Lung microvascular endothelial cell (primary cell): ENCODE measurements around the gene ZMYND8. TPM values are rescaled to one million over a fixed set of nuclear protein-coding genes. Genes with fewer than 3 reads are reported as not detected.
"Not testable (repeated sequence)": the region's sequence is repeated elsewhere in the genome, so short reads cannot be mapped to it uniquely, and the experiment has no call there.

Experiments
- DNase-seq, 2 donors: peaks; one replicate each; pipeline versions ENCODE4 v3.0.0 to v3.0.0-alpha.2; 2010; ENCODE audit warnings: low read depth in 2 of 2
- total RNA-seq: library from RNA; depleted of rRNA; stranded (reverse); fragments of >200 nt; gene quantifications from 2 replicates; pipeline ENCODE4 v1.2.1, GENCODE V29; 2014

The ZMYND8 gene
- total RNA-seq, 1 donor from 2014 or later, result 74.8 TPM

- no peak for DNase-seq
Observed at GRCh38 chr20:47311211-47311610, 45.3 kb downstream of the ZMYND8 start.

- DNase-seq, result no peak
Observed at GRCh38 chr20:47310729-47311128, 45.8 kb downstream of the ZMYND8 start.

GRCh38 chr20:47309806-47310426, 46.6 kb downstream of the ZMYND8 start:
- DNase-seq, result no peak

DNA sequence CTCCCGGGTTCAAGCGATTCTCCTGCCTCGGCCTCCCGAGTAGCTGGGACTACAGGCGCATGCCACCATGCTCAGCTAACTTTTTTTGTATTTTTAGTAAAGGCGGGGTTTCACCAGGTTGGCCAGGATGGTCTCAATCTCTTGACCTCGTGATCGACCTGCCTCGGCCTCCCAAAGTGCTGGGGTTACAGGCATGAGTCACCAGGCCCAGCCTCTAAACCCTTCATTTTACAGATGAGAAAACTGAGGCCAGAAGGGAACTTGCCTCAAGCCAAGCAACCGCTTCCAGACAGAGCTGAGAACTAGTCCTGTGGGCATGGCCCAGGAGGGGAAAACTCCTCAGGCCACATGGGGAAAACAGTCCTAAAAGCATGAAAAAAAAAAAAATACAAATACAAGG, 47.1 kb downstream of the ZMYND8 start:
- DNase-seq, result no peak

GRCh38 chr20:47307569-47307968, 48.9 kb downstream of the ZMYND8 start:
- DNase-seq, result not testable (repeated sequence)

DNA sequence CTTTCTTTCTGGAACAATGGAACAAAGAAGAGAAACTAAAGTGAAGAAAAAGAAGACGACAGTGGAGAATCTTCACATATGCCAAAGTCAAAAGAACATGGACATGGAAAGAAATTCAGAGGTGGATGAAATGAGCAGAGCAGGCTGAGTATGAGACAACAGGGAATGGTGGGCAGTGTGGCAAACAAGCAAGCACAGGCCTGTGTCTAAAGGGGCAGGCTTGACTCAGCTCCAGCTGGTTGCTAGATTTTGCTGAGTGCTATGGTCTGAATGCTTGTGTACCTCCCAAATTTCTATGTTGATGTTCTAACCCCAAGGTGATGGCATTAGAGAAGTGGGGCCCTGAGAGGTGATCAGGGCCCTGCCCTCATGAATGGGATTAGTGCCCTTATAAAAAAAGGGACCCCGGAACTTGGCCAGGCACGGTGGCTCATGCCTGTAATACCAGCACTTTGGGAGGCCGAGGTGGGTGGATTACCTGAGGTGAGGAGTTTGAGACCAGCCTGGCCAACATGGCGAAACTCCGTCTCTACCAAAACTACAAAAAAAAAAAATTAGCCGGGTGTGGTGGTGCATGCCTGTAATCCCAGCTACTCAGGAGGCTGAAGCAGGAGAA, 49.6 kb downstream of the ZMYND8 start:
- no peak for DNase-seq

- DNase-seq, result no peak
Observed at GRCh38 chr20:47306095-47306494, 50.4 kb downstream of the ZMYND8 start.

- no peak for DNase-seq
Observed at GRCh38 chr20:47305667-47306066, 50.8 kb downstream of the ZMYND8 start.

GRCh38 chr20:47304287-47304686, 52.2 kb downstream of the ZMYND8 start:
- DNase-seq, result peak; percentile 20 to 62

DNA sequence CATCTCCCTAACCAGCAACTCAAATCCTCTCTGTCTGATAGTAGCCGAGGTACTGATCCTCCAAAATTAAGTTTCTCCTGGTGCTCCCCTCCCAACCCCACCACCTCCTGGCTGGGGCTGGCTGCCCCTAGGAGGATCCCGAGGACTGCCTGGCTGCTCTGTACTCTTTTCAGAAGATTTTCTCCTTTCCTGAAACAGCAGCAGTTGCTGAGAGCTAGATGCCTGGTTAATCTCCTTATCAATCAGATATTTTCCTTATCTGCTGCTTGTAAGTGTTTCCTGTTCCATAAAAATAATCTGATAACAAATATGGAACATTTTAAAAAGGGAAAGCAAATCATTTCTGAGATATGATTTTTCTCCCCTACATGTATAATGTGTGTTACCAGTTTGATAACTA, 52.8 kb downstream of the ZMYND8 start:
- peak in 1 of 2 donors; percentile 17 for DNase-seq

DNA sequence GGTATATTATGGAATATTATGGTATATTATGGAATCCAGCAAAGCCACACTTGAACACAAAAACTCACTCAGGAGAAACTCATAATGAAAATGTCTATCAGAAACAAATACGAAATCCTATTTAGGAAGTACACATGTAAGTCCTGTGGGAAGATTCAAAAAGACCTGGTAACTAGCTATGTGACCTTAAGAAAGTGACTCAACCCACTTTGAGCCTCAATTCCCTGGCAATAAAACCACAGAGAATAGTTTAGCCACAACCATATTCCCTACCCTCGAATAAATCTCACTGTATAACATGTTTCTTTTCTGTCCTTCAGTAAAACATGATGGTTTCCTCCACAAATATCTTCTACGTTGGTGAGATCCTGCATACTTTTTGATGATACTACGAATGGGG, 56.4 kb downstream of the ZMYND8 start:
- no peak for DNase-seq

DNA sequence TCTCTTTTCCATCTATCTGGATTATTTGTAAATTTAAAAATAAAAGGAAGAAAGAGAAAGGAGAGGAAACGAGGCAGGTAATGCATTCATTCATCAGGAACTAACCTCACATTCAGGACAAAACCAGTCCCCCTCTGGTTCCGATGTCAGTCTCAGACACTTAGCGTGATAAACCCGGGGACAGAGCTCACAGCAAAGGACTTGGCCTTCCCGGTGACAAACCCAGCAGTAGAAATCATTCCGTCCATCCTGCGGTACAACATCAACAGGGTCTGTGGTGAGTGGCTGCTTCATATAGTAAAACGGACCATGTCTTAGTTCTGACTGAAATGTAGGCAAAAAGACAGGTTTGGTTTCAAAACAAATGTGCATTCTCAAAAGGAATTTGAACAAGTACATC, 57.9 kb downstream of the ZMYND8 start:
- no peak for DNase-seq

- DNase-seq, result no peak
Observed at GRCh38 chr20:47297746-47298145, 58.8 kb downstream of the ZMYND8 start.

DNA sequence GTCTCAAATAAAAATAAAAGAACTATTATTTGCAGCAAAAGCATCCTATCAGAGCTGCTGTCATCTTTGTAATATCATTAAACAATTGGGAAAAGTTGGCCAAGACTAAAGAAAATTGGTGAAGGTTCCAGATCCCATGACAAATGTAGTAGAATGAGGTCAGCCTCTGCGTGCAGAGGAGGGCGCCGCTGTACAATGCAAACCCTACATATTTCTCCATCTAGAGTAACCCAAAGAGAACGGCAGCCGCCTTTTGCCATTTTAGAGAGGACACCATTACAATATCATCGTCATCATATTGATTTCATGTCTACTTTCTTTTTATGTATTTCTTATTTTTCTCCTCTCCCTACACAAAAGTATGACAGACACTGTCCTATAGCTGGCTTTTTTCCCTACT, 59.5 kb downstream of the ZMYND8 start:
- no peak for DNase-seq

DNA sequence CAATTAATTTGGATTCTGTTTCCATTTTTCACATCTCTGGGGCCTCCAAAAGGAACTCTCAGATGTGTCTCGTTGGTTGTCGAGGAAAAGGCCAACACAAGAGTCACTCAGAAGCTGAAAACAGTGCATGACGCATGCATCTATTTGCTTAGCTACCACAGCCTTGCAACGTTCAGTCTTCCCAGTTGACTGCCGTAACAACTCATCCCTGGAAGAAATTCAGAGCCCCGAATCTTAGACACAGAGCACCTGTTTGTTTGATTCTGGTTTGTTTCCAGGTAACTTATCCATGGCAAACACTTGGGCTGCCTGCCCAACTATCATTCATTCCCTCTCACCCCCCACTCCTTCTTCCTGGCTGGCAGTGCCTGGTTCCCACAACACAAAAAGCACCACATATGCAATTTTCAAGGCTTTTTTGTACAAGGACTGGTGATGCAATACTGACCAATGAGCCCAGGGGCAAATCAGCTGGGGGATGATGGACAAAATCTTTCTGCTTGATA, 60.5 kb downstream of the ZMYND8 start:
- DNase-seq, result no peak

GRCh38 chr20:47295129-47295813, 61.2 kb downstream of the ZMYND8 start:
- DNase-seq, result no peak

DNA sequence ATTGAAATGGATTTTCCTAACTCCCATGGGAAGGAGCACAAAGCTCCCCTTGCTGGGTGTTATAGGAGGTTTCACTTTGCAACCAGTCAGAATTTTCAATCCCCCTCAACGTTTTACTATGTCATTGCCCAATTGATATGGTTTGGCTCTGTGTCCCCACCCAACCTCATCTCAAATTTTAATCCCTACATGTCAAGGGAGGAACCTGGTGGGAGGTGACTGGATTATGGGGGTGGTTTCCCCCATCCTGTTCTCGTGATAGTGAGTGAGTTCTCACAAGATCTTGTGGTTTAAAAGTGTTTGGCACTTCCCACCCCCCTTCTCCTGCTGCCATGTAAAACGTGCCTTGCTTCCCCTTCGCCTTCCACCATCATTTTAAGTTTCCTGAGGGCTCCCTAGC, 62.9 kb downstream of the ZMYND8 start:
- DNase-seq, result no peak

DNA sequence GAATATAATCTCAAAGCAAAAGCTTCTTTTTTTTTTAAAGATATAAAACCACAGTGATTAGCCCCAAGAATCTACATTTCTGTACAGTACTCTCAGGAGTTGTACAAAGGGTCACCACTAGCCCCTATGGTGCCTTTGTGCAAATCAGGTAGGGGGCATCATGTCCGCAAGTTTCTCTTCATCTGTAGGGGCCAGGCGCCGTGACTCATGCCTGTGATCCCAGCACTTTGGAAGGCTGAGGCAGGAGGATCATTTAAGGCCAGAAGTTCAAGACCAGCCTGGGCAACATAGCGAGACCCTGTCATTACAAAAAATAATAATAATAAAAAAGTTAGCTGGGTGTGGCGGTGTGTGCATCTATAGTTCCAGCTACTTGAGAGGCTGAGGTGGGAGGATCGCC, 63.9 kb downstream of the ZMYND8 start:
- no peak for DNase-seq

GRCh38 chr20:47290666-47291430, 65.7 kb downstream of the ZMYND8 start:
- no peak for DNase-seq

DNA sequence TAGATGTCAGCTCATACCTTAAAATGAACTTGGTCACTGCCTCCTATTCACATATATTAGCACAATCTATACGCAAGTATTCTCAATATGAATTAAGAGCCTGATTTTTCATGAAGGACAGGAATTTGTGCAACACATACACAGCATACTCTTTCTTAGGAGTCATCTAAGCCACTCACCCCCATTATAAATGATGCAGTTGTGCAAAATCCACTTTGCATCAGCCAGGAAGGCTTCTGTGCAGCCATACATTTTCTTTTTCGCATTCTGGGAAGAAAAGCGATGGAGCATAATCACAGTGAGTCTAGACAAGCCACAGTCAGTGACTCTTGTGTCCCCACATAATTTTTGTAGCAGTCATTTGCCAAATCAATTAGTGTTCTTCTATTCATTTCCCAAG, 66.5 kb downstream of the ZMYND8 start:
- DNase-seq, result no peak

- no peak for DNase-seq
Observed at GRCh38 chr20:47289096-47289495, 67.4 kb downstream of the ZMYND8 start.

DNA sequence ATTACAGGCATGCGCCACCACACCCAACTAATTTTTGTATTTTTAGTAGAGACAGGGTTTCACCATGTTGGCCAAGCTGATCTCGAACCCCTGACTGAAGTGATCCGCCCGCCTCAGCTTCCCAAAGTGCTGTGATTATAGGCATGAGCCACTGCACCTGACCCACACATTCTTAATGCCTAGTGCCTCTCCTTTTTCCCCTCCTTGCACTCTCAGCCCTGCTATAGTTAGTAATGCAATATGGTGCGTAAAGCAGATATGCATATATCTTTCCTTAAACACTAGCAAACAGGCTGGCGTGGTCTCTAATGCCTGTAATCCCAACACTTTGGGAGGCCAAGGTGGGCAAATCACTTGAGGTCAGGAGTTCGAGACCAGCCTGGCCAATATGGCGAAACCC, 68.0 kb downstream of the ZMYND8 start:
- not testable (repeated sequence) for DNase-seq
